SK-N-DZ (cell line): Measurements from ENCODE around the gene AURKA.
"Not testable (repeated sequence)": the region's sequence is repeated elsewhere in the genome, so short reads cannot be mapped to it uniquely, and the experiment has no call there.

Source experiments
- DNase-seq: peaks from one replicate; pipeline ENCODE4 v3.0.0-alpha.2; 2015; ENCODE audit warnings: low spot score

Gene AURKA

GRCh38 chr20:56422076-56422823 lies 30.2 kb upstream of the AURKA start:
- DNase-seq = no peak

DNA sequence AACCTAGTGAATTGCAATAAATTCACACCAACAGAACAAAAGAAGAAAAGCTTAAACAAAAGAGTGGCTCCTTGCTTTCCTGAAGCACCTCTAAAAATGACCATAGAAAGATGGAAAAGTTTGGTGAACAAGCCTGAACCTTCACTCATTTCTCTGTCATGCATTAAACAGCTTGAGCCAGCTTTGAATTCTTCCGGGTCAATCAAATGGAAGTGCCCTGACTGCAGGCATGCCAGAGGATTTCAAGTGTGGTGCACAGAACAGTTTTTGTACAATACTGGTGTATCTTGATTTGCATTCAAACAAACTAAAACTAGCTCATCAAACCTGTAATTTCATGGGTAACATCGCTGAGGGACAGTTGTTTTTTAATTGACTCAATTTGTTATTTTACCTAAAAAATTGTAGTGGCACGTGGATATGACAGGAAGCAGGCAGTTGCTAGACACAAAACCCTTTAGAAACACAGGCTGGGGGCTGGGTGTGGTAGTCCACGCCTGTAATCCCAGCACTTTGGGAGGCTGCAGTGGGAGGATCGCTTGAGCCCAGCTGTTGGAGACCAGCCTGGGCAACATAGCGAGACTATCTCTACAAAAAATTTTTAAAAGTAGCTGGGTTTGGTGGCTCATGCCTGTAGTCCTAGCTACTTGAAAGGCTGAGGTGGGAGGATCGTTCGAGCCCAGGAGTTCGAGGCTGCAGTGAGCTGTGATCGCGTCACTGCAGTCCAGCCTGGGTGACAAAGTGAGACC lies 29.1 kb upstream of the AURKA start:
- DNase-seq = no peak

GRCh38 chr20:56420028-56420427 lies 28.0 kb upstream of the AURKA start:
- DNase-seq = no peak

DNA sequence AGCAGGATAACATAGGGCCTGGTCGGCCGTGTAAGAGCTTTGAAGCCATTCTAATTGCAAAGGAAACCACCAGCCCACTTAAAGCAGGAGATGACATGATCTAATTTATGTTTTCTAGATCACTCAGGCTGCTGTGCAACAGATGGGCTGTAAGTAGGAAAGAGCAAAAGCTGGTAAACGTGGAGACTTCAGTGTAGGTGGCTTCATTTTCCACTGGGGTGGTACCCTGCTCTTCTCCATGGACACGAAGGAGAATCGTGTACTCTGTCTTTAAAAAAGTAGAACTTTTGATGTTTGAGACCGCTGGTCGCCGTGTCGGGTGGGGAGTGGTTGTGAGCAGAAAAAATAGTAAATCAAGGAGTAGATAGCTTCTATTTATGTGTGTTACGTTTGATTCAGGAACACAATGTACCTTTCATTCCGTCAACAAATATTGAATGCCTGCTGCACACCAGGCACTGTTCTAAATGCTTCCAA lies 26.4 kb upstream of the AURKA start:
- no peak for DNase-seq

DNA sequence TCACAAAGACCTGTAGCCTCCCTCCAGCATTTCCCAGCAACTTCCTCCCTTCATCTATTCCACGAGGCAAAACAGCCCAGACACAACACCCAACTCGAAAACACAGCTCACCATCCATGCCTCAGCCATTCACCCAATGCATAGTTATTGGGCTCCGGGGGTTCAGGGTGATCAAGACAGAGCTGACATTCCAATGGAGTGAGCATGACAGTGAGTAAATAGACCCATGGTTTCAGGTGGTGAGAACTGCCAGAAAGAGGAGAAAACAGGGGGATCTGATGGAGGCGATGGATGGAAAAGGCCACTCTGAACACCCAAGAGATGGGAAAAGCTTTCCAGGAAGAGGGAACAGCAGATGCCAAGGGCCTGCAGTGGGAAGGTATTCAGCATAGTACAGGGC lies 25.9 kb upstream of the AURKA start:
- no peak for DNase-seq

GRCh38 chr20:56417402-56417801 lies 25.4 kb upstream of the AURKA start:
- no peak for DNase-seq

- DNase-seq = no peak
Observed at GRCh38 chr20:56414842-56415765, 23.1 kb upstream of the AURKA start.

GRCh38 chr20:56412949-56413348 lies 20.9 kb upstream of the AURKA start:
- DNase-seq = no peak

DNA sequence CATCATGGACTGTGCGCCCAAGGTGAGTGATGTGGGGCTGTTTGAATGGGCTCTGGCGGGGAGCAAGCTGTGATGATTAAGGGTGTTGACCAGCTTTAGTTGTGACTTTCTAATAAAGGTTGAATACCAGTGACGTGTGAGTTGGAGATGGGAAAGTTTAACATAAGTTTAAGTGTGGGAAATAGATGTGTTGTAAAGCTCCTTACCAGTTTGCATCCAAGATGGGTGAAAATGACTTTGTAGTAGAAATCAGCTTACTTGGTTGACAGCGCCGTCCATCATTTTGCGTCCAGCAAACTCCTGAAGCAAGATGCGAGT lies 20.4 kb upstream of the AURKA start:
- no peak for DNase-seq

- no peak for DNase-seq
Observed at GRCh38 chr20:56411759-56412472, 19.9 kb upstream of the AURKA start, which contains the start of gene CASS4. Gene CASS4, plus strand, starts transcription at chr20:56412260. Its CDS starts 199 bp downstream, at chr20:56412459.

- not testable (repeated sequence) for DNase-seq
Observed at GRCh38 chr20:56411287-56411686, 19.3 kb upstream of the AURKA start.

- no peak for DNase-seq
Observed at GRCh38 chr20:56409956-56410355, 17.9 kb upstream of the AURKA start.

DNA sequence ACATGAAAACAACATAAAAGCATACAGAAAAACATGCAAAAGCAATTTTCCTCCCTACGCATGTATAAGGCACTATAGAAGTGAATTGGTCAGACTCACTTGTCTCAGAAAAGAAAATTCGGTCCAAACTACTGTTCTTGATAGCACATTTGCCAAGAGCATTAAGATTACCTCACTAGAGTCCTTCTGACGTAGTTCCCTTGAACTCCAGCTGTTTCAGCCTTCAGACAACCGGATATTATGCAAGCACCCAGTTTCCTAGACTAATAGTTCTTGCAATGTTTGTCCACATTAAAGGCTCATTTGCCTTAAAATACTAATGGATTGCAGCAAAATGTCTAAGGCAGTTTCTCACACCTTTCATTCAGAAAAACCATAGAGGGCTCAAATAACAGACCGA lies 17.5 kb upstream of the AURKA start:
- no peak for DNase-seq

DNA sequence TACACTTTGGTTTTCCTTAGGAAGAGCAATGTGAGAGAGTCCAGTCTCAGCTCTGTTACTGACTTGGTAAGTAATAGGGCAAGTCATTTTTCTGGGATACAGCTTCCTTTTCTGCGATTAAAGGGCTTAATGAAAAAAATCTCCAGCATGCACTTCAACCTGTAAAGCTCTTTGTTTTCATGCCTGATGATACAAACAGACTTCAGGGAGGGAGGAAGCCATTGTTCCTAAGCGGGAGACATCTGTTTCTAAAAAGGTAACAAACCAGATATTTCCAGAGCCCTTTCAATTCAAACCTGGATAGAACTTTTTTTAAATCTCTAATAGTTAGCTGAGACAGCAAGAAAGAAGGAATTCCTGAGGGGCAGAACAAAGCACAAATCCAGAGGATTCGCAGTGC lies 14.9 kb upstream of the AURKA start:
- DNase-seq = no peak

GRCh38 chr20:56405356-56405755 lies 13.3 kb upstream of the AURKA start:
- DNase-seq = not testable (repeated sequence)

GRCh38 chr20:56403465-56403864 lies 11.4 kb upstream of the AURKA start:
- DNase-seq = no peak

GRCh38 chr20:56400001-56400640 lies 8.1 kb upstream of the AURKA start:
- DNase-seq = peak; percentile 61

DNA sequence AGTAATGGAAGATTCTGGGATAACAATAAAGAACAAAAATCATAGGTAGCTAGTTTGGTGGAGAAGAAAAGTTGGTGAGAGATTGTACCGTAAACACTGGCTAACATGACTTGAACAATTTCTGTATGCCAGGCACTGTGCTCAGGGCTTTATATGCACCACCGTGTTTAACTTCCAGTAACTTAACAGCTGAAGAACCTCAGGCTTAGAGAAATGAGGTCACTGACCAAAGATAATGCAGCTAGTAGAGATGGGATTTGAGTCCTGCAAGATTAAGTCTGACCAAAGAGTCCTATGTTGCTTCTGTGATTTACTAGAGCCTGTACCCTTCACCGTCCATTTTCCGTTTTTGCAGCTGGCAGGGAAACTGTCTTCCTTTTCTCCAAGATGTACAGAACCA lies 3.2 kb upstream of the AURKA start:
- DNase-seq = no peak

DNA sequence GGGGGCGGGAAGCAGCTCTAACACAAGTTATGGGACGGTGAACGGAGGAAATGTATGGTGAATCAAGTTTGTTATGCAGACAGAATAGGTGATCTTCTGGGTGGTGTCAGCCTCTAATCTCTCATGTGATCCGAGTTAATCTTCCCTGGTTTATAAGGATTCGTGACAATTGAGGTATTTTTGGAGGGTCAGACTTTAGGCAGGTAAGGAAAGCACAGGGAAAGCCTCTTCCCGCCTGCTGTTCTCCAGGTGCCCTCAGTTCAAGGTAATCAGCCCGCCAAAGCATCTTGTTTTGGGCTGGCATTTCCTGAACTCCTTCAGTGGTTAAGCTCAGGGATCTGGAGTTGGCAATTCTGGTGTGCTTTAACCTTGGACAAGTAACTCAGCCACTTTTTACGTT lies 1.6 kb upstream of the AURKA start:
- DNase-seq = no peak

DNA sequence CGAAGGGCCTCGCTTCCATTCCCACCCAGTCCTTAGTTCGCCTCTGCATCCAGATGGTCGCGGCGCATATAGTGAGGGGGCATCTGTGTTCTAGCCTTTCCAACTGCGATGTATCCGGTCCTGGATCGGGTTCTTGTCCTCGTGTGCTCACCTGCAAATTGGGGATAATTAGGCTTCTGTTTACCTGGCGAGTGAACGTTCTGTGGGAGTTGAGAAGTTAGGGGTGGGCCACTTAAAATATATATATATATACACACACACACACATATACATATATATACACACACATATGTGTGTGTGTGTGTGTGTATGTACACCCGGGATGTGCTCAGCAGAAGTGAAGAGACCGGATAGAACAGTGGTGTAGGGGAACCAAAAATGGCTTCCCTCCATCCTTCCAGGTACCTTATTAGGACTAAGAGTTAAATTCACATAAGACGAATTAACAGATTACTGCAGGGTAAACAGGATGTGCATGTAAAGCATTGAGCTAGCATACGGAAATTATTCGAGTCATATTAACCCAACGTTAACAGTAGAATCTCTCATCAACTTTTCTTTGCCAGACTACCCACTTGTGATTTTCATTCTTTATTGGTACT lies 967 bp upstream of the AURKA start:
- DNase-seq = no peak
